Measurements from ENCODE around the gene FAM47E. TPM values are rescaled to one million over a fixed set of nuclear protein-coding genes. Genes with fewer than 3 reads are reported as not detected.

FAM47E gene
- total RNA-seq, 1 experiment from 2014 or later = 2.0 TPM

- H3K23me2 ChIP-seq (ENCODE audit: insufficient read length, low read depth, low read length, poor library complexity, severe bottlenecking) = peaks cover 10% of the 10 kb centered on the region
- H3T11ph ChIP-seq (ENCODE audit: low read length) = no peak overlapping the region
- H3K27me3 Mint-ChIP-seq (ENCODE audit: low read depth) = peaks cover 6% of the 10 kb centered on the region
- H3K27ac Mint-ChIP-seq = no peak overlapping the region
- no peak for DNase-seq
- H4K20me1 ChIP-seq (ENCODE audit: control insufficient read depth, insufficient read depth, insufficient read length) = no peaks in the 10 kb centered on the region
- no peak overlapping the region for H2BK120ac ChIP-seq (ENCODE audit: low read depth, low read length, poor library complexity, severe bottlenecking)
- no peak overlapping the region for H2BK12ac ChIP-seq (ENCODE audit: insufficient read length, low read depth, low read length)
- H3K4me1 Mint-ChIP-seq = peaks cover 37% of the 10 kb centered on the region in 2 experiments
- H4K8ac ChIP-seq (replicated peaks; ENCODE audit: insufficient read length, low read depth, low read length) = no peak overlapping the region
- no peaks in the 10 kb centered on the region for H3K27me3 ChIP-seq (ENCODE audit: insufficient read depth, low read length)
- H3K23ac ChIP-seq (ENCODE audit: insufficient read length, low read depth, low read length) = no peak overlapping the region
- H3K9me3 Mint-ChIP-seq = no peaks in the 10 kb centered on the region
- no peak overlapping the region for H4K91ac ChIP-seq (ENCODE audit: insufficient read length, low read depth, low read length)
- H3K4me2 ChIP-seq (ENCODE audit: insufficient read depth, insufficient read length, low read length) = no peak overlapping the region
- no peak overlapping the region for H3K56ac ChIP-seq (ENCODE audit: insufficient read length, low read depth, low read length)
- no peaks in the 10 kb centered on the region for H3K9me3 ChIP-seq (ENCODE audit: control insufficient read depth, low read depth, low read length)
- H2BK15ac ChIP-seq (ENCODE audit: low read depth, low read length) = no peak overlapping the region
- no peak overlapping the region for H2AK5ac ChIP-seq (ENCODE audit: insufficient read length, low read length)
- no peak overlapping the region for H3K27ac ChIP-seq (ENCODE audit: insufficient read length, low read depth, low read length)
- no peak overlapping the region for H3K9ac ChIP-seq (ENCODE audit: extremely low read depth, insufficient read length, low read length)
- no peak overlapping the region for H3K4ac ChIP-seq (ENCODE audit: low read depth, low read length)
- WGBS (ENCODE audit: extremely low coverage, insufficient read length, low lambda C conversion rate) = no CpG with 5 or more reads among the region's 4 CpGs
- no peak overlapping the region for H2AFZ ChIP-seq (ENCODE audit: low read length)
- H3K4me3 Mint-ChIP-seq = no peak overlapping the region
- H4K5ac ChIP-seq (ENCODE audit: insufficient read length, low read depth, low read length) = no peak overlapping the region
- H3K14ac ChIP-seq (ENCODE audit: insufficient read depth, low read length) = no peak overlapping the region
- H2BK20ac ChIP-seq (ENCODE audit: low read depth, low read length, poor library complexity, severe bottlenecking) = no peak overlapping the region
- TF ChIP-seq, protein P1, sequence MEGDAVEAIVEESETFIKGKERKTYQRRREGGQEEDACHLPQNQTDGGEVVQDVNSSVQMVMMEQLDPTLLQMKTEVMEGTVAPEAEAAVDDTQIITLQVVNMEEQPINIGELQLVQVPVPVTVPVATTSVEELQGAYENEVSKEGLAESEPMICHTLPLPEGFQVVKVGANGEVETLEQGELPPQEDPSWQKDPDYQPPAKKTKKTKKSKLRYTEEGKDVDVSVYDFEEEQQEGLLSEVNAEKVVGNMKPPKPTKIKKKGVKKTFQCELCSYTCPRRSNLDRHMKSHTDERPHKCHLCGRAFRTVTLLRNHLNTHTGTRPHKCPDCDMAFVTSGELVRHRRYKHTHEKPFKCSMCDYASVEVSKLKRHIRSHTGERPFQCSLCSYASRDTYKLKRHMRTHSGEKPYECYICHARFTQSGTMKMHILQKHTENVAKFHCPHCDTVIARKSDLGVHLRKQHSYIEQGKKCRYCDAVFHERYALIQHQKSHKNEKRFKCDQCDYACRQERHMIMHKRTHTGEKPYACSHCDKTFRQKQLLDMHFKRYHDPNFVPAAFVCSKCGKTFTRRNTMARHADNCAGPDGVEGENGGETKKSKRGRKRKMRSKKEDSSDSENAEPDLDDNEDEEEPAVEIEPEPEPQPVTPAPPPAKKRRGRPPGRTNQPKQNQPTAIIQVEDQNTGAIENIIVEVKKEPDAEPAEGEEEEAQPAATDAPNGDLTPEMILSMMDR (conservative IDR thresholded peaks at IDR 0.05) = no peak
- H3K36me3 Mint-ChIP-seq (ENCODE audit: insufficient read depth in 1 of 3, low read depth in 3 of 3) = no peaks in the 10 kb centered on the region; a peak in 1 of 7 replicates
- no peaks in the 10 kb centered on the region for H3K79me1 ChIP-seq (ENCODE audit: insufficient read depth, low read depth, low read length, poor library complexity, severe bottlenecking)
- no peak overlapping the region for H3K18ac ChIP-seq (ENCODE audit: insufficient read length, low read depth, low read length)
- H2BK5ac ChIP-seq (ENCODE audit: insufficient read length, low read length) = no peak overlapping the region
- peaks cover 4% of the 10 kb centered on the region; the same call in 1 of the 2 replicates for H3K4me1 ChIP-seq (ENCODE audit: insufficient read depth, low read length)
- H3K79me2 ChIP-seq (ENCODE audit: insufficient read depth, low read length) = no peaks in the 10 kb centered on the region; the same call in 1 of the 2 replicates
Measured at GRCh38 chr4:76210452-76210851, 41.1 kb upstream of the FAM47E start.

Measured in H9 (cell line).